Kasumi-1 (cell line): Measurements from ENCODE around the gene TMC5.

ENCODE experiments used
- DNase-seq, 2 experiments: peaks; one replicate each; lab custom pipeline; 2025; lab: John Stamatoyannopoulos, UW

The TMC5 gene

DNA sequence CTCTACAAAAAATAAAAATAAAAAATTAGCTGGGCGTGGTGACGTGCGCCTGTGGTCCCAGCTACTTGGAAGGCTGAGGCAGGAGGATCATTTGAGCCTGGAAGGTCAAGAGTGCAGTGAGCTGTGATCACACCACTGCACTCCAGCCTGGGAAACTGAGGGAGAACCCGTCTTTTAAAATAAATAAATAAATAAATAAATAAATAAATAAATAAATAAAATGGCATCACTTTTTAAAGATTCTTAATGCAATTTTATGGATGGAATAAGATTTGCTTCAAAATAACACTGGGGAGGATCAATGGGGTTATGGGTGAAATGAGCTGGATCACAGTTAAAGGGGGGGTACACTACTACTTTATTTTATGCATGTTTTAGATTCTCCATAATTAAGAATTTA is 89.3 kb downstream of the TMC5 start:
- DNase-seq, result no peak

DNA sequence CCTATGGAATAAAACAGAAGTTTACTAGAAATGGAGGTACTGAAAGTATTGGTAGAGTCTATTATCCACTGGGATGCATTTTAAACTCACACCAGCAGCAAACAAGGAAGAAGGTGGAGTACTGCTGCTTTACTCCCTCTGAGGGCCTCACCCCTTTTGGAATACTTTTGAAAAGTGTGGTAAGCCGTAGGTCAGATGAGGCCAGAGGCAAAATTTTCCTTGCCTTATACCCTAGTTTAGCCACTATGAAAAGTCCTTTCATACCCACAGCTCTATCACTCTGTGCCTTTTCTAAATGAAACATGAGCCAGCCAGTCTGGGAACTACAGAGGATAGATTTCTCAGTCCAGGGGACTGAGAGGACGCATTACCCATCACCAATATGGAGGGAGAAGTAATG is 90.2 kb downstream of the TMC5 start:
- DNase-seq, result no peak

DNA sequence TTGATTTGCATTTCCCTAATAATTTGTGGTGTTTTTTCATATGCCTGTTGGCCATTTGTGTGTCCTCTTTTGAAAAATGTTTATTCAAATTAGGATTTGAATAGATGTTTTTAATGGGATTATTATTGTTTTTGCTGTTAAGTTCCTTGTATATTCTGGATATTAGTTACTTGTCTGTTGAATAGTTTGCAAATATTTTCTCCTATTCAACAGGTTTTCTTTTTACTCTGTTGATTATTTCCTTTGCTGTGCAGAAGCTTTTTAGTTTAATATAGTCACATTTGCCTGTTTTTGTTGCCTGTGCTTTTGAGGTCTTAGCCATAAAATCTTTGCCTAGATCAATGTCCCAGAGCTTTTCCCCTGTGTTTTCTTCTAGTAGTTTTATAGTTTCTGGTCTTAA is 94.6 kb downstream of the TMC5 start:
- DNase-seq, result no peak

DNA sequence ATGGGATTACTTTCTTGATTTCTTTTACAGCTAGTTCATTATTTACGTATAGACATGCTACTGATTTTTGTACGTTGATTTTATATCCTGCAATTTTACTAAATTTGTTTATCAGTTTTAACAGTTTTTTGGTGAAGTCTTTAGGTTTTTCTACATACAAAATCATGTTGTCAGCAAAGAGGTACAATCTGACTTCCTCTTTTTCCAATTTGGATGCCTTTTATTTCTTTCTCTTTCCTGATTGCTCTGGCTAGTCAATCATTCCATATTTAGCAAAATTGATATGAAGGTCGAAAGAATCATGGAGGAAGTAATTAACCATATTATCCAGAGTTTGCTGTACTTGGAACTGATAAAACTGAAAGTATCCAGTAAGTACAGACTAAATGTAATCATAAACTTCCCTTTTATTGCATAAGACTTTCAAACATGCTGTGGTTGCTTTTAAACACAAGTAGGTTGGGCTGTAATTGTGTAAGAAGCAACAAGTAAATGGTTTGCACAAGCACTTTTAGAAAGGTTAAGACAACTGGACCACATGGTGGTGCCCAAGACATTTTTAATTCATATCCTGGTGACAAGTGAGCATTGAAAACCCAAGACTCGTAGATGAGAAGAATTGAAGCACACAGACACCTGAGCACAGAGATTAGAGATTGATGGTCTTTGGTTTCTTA is 95.8 kb downstream of the TMC5 start:
- DNase-seq, result peak; percentile 21 to 32

DNA sequence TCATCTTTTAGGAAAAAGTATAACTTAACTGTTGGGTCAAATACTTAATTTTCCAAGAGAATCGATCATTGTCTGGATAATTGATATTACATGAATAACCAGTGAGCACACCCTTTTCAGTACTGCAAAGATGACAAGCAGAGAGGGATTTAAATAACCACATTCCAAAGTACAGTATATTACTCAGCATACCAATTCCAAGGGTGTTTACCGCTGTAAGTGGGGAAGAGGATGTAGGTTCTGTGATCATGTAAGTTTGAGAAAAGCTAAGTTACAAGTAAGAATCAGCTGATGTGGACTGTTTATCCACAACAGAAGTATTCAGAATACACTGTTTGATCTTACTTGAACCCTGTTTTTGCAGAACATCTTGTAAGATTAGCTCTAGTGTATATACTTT is 98.1 kb downstream of the TMC5 start:
- DNase-seq, result no peak

DNA sequence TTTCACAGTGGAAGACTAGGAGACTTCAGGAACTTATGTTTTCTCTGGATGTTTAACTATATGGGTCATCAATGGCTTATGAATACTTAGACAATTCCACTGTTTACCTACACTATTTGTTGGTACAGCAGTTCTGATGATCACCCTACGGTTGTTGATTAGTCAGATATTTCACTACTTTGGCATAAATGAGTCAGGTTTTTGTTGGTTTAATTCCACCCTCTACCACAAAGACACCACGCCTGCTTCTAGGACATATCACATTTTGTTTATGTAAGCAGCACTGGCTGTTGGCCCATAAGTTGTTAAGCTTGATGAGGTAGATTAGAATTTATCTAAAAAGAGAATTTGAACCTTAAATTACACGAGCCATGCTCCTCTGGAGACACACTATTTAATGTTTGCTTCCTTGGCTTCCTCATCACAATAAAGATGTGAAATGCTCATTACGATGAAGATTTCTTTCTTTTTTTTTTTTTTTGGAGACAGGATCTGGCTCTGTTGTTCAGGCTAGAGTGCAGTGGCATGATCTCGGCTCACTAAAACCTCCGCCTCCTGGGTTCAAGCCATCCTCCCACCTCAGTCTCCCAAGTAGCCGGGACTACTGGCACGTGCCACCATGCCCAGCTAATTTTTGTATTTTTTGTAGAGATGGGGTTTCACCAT is 99.9 kb downstream of the TMC5 start:
- DNase-seq, result no peak

DNA sequence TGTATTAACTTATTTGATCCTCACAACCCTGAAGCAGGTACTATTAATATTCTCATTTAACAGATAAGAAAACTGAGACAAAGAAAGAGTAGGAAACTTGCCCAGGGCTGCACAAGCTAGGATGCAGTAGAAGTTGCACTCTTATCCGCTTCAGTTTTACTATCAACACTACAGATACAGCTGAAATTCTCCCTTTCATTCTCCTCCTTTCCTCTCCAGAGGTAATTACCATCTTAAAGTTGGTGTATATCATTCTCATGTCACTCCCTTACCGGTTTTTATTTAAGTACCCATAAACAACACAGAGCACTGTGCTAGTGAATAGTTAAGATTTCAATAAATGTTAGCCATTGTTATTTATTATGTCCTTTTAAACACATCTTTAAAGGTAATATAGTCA is 100.7 kb downstream of the TMC5 start:
- no peak for DNase-seq

DNA sequence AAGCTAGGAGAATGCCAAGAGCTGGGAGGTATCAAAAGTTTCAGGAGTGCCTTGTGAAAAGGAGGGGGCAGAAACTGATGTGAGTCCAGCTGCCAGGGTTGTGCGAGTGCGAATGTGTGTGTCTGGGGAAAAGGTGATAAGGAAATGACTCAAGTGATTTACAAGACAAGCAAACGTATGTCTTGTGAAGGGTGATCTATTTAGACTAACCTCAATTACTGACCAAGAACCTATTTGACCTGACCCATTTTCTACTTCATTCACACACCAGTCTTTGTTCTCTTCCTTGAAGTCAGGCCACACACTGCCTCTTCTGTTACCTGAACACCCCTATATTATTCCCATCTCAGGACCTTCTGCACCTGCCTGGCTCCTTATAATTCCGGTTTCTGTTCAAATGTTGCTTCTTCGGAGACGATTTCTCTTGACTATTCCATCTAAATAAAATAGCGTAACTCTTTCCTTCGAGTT is 103.2 kb downstream of the TMC5 start:
- DNase-seq, result peak in 1 of 2 experiments; percentile 7

DNA sequence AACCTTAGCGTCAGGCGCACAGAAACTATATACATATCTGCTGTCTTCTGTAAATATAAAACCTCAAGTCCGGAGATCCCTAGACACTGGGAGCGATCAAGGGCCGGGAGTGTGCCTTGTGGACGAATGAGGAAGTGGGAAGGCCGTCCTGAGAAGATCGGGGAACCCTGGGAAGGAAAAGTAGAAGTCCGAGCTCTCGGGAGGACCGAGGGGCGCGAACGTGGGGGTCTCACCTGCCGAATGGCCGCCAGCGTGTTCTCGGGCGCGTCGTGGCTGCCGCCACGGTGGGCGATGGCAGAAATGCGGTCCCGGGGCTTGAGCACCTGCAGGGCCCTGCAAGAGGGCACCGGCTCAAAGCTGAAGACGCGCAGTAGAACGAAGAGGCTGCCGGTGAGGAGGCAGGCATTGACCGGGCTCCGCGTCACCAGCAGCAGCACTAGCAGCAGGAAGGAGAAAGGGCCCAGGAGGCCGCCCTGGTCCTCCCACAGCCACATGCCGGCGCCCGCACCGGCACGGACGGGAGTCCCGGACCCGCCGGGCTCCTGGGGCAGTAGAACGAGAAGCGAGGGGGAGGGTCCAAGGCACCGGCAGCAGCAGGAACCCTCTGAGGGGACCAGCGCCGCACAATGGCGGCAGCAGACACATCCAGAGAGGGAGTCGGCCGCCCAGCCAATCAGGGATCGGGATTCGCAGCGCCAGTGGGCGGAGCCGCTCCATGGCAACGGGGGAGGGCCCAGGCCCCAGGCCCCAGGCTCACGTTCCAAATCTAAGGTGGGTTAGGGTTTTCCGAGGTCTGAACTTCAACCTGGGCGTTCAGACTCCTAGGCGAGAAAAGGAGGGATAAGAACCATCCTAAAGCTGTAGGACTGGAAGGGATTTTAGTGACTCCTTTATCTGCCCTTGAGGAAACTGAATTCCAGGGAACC is 104.1 kb downstream of the TMC5 start, which contains the start of gene GDE1:
Gene GDE1 (minus strand): TSS at position 628 of the 926 bp plus-strand sequence. CDS start 134 bp downstream, at position 494.
- DNase-seq, result peak; percentile 71 to 73

DNA sequence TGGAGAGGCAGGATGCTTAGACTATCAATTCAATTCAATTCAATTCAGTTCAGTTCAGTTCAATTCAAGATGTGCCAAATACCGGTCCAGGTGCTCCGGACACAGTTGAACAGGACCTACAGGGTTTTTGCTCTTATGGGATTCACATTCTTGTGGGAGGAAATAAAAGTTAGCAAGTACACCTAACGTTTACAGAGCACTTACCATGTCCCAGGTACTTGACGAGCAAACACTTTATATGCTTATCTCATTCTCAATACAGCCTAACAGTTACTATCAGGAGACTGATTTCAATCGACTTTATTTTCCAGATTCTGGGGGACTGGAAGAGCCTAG is 104.7 kb downstream of the TMC5 start:
- no peak for DNase-seq

DNA sequence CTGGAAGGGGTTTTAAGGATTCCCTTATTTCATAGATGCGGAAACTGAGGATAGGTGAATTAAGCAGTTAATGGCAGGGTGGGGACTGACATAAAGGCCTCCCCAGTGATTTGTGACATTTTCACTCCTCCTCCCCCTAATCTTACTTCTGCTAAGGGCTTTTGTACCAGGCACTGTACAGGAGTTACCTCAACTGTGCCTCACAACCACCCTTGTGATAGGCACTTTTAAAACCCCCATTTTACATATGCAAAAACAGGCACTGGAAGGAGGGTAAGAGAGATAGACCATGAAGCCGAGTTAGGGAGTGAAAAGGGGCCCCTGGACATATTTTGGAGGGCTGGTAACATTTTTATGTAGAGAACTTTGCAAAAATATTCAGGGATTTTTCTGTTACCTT is 105.1 kb downstream of the TMC5 start:
- DNase-seq, result no peak

DNA sequence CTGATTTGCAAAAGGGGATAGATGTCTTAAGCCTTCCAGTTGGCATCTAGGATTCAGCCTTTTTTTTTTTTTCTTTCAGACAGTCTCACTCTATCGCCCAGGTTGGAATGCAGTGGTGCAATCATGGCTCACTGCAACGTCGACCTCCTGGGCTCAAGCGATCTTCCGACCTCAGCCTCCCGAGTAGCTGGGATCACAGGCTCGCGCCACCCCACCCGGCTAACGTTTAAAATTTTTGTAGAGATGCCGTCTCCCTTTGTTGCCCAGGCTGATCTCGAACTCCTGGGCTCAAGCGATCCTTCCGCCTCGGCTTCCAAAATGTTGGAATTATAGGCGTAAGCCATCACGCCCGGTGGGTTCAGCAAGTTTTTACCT is 105.5 kb downstream of the TMC5 start:
- DNase-seq, result no peak

DNA sequence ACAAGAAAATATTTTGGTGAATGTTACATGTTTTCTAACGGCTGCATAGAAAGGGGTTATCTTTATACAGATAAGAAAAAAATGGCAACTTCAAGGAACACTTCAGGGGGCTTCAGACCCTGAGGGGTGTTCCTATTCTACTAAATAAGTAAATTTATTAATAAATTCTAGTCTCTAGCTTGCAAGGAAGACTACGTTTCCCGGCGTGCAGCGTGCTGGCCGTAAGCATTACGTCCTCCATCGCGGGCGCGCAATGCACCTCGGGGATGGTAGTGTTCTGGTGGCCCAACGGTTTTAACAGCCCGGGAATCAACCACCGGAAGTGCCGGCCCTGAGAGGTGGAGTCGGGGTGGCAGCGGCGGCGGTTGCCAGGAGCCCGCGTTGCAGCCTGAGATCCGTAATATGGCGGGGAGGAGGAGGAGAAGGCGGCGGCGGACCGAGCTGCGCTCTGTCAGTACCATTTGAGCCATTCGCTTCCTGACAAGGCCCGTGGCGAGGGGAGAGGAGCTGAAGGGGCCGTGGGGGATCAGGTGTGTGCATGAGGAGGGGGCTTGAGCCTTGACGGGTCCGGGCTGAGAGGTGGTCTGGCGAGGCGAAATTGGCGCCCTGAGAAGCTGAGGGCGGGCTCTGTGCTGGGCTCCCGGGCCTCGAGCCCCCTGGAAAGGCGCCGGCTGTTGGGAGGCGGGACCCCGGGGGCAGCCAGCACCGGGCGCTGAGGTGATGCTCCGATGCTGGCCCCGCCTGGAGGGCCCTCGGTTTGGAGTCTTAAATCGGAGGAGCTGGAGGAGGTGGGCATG is 106.1 kb downstream of the TMC5 start, which contains the start of gene CCP110:
Gene CCP110 (plus strand): TSS at position 384 of the 797 bp plus-strand sequence. CDS start 3,940 bp downstream, outside the sequence.
- peak; percentile 76 to 82 for DNase-seq

DNA sequence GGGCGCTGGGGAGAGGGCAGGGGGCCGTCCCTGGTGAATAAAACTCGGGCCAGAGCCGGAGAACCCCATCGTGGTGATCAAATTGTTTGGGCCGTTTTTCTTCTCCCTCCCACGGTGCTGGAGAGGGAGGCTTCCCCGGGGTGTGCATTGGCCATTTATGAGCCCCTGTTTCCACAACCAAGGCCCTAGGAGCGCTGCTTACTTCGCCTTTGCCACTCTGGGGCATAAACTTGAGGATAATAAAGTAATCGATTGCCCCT is 106.6 kb downstream of the TMC5 start:
- DNase-seq, result no peak

DNA sequence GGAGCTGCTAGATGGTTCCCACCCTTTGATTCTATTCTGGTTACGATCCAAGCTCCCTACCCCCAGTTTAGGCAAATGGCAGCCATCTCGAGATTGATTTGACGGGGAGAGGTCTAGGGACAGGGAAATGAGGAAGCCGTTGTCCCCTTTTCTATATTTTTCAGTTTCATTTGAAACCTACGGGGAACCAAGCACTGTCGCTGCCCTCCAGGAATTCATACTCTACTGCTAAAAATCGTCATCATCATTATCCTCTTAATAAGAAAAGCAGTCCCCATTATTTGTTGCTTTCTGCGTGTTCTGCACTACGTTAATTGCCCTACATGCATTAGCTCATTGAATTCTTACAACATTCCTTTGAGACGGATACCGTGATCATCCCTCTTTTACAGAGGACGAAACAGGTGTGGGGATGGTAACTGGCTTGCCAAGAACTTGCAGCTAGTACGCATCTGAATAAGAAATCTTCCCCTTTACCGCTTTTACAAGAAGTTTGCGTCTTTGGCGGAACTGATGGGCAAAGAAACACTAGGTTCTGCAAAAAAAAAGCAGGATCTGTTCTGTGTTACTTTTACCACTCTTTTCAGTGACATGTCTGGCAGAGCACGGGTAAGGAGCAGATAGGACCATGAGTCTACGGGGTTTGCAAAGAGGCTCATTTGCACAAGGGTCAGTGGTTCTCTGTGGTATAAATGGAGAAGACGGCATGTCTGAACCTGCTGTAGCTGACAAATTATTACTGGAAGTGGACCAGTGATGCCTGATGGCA is 107.1 kb downstream of the TMC5 start:
- peak; percentile 3 to 28 for DNase-seq

DNA sequence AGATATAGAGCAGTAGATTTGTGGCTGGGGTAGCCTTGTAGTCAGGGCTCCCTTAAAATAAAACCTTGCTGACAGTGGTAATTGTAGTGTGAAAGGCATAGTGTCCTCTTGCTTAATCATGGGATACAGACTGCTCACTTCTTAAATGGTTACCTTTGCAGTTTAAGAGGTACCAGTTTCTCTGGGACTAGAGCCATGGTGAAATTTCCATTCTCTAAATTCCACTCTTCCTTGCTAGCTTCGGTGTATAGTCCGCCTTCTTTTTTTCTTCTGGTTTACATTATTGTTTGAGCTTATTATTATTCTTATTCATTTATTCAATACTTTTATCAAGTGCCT is 107.7 kb downstream of the TMC5 start:
- no peak for DNase-seq

DNA sequence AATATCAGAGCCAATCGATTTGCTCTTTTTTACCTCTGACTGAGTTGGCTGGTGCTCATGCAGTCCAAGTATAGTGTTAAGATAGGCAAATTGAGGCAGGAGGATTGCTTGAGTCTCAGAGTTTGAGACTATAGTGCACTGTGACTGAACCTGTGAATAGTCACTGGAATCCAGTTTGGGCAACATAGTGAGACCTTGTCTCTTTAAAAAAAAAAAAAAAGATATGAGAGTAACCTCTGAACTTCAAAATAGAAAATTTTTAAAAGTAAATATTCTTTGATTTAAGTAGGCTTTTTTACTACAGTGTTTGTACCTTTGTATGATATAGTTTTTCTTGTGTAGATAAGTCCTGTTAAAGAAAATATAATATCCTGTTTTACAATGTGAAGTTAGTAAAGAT is 109.5 kb downstream of the TMC5 start:
- DNase-seq, result no peak

DNA sequence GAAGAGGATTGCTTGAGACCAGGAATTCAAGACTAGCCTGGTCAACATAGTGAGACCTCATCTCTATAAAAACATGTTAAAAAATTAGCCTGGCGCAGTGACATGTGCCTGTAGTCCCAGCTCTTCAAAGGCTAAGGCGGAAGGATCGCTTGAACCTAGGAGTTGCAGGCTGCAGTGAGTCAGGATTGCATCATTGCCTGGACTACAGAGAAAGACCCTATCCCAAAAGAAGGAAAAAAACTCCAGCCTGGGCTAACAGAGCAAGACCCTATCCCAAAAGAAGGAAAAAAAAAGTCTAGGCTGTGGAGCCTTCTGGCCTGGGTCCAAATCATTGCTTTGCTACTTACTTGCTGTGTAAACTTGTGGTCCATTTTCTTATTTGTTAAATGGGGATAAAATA is 111.0 kb downstream of the TMC5 start:
- DNase-seq, result no peak

DNA sequence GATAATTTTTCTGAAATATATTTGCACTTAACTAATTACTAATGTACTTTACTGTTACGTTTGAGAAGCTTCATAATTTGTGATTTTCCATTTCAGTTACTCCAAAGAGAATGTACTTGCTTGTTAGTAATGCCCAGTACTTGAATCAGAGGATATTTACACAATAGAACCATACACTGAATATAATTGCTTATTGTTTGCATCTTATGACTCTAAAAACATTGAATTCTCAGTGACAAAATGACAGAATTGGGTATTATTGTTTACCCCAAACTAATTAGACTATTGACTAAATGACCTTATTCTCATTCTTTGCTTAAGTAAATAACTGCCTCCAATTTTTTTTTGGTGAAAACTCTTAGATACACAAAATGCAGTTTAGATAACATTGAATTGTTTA is 114.9 kb downstream of the TMC5 start:
- DNase-seq, result no peak

DNA sequence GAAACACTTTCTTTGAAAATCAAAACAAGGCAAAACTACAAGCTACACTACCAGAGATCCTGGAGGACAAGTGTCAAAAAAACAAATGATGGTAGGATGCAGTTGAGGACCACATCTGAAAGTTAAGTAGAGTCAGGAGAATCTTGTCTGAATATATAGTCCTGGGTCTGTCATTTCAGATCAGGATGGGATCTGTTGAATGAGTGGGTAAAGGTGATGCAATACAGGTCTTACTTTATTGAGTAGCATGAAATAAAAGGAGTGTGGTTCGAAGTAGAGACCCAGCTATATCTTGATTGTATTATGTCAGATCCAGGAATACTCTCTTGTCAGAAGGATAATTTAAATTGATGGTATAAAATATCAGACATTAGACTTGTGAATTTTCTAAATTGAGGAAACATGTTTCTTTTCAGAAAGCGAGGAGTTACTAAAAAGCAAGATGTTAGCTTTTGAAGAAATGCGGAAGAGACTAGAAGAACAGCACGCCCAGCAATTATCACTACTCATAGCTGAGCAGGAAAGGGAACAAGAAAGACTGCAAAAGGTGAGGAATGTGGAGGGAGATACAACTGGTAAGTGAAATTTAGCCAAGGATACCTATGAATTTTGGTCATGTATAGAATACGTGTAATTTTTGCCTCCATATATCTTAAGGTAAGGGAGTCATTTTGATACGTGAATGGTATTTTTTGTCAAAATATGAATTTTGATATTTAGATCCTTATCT is 122.7 kb downstream of the TMC5 start:
- DNase-seq, result no peak
